Measurements from ENCODE around the gene EGFR. TPM values are rescaled to one million over a fixed set of nuclear protein-coding genes. Genes with fewer than 3 reads are reported as not detected.
"Not testable (repeated sequence)": the region's sequence is repeated elsewhere in the genome, so short reads cannot be mapped to it uniquely, and the experiment has no call there.

Gene EGFR
- total RNA-seq, 2 experiments from 2014 or later: not detected

- Mint-ChIP-seq H3K4me3 (no peak overlapping the region), H3K27ac (no peak overlapping the region), H3K4me1 (no peaks in the 10 kb centered on the region), H3K9me3 (no peaks in the 10 kb centered on the region), H3K36me3 (ENCODE audit: low read depth) (no peaks in the 10 kb centered on the region), H3K27me3 (peaks cover 10% of the 10 kb centered on the region)
- no peak for DNase-seq
- ChIA-PET CTCF (no interaction called here), POLR2A (no interaction called here)
These were observed 142.4 kb downstream of the EGFR start for GRCh38 chr7:55161154-55161687.

GRCh38 chr7:55162476-55162875, 143.7 kb downstream of the EGFR start:
- CTCF ChIA-PET: no interaction called here

GRCh38 chr7:55163733-55164132, 144.9 kb downstream of the EGFR start:
- ChIA-PET CTCF (no interaction called here), POLR2A (no interaction called here)
- H3K36me3 Mint-ChIP-seq (ENCODE audit: low read depth): no peaks in the 10 kb centered on the region
- peaks cover 3% of the 10 kb centered on the region for H3K27me3 Mint-ChIP-seq
- H3K27ac Mint-ChIP-seq: no peak overlapping the region
- H3K4me1 Mint-ChIP-seq: no peaks in the 10 kb centered on the region
- no peak overlapping the region for H3K4me3 Mint-ChIP-seq
- DNase-seq: no peak
- peaks cover 2% of the 10 kb centered on the region for H3K9me3 Mint-ChIP-seq

More at GRCh38 chr7:55162476-55162875, 143.7 kb downstream of the EGFR start:
- H3K9me3 Mint-ChIP-seq: peaks cover 2% of the 10 kb centered on the region
- DNase-seq: no peak
- no peak overlapping the region for H3K27ac Mint-ChIP-seq
- no peaks in the 10 kb centered on the region for H3K36me3 Mint-ChIP-seq (ENCODE audit: low read depth)
- peaks cover 6% of the 10 kb centered on the region for H3K27me3 Mint-ChIP-seq
- H3K4me1 Mint-ChIP-seq: no peaks in the 10 kb centered on the region
- no peak overlapping the region for H3K4me3 Mint-ChIP-seq
- POLR2A ChIA-PET: no interaction called here

- ChIA-PET POLR2A (no interaction called here), CTCF (interaction anchor here (0.6 kb wide), 1 partner anchor 91 kb away, joined by 3 read pairs; no protein-coding TSS in a partner anchor)
- no peaks in the 10 kb centered on the region for H3K4me1 Mint-ChIP-seq
- H3K9me3 Mint-ChIP-seq: peaks cover 2% of the 10 kb centered on the region
- H3K27ac Mint-ChIP-seq: no peak overlapping the region
- no peak for DNase-seq
- H3K4me3 Mint-ChIP-seq: no peak overlapping the region
- no peaks in the 10 kb centered on the region for H3K36me3 Mint-ChIP-seq (ENCODE audit: low read depth)
- H3K27me3 Mint-ChIP-seq: peaks cover 3% of the 10 kb centered on the region
These were observed 145.7 kb downstream of the EGFR start for GRCh38 chr7:55164527-55164926.

DNA sequence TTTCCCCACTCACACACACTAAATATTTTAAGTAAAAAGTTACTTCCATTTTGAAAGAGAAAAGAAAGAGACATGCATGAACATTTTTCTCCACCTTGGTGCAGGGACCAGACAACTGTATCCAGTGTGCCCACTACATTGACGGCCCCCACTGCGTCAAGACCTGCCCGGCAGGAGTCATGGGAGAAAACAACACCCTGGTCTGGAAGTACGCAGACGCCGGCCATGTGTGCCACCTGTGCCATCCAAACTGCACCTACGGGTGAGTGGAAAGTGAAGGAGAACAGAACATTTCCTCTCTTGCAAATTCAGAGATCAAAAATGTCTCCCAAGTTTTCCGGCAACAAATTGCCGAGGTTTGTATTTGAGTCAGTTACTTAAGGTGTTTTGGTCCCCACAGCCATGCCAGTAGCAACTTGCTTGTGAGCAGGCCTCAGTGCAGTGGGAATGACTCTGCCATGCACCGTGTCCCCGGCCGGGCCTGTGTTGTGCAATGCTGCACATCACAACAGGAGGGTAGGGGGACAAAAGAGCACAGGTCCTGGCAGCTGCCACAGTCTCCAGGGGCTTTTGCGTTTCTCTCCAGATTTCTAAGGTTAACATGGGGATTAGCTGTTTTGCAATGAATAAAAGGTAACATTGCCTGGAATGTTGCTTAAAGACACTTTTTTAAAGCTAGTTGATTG, 146.5 kb downstream of the EGFR start:
- ChIA-PET CTCF (interaction anchor here (0.6 kb wide), 1 partner anchor 90 kb away, joined by 3 read pairs; no protein-coding TSS in a partner anchor), POLR2A (no interaction called here)
- Mint-ChIP-seq H3K27me3 (peaks cover 3% of the 10 kb centered on the region), H3K27ac (no peak overlapping the region), H3K4me3 (no peak overlapping the region), H3K4me1 (no peaks in the 10 kb centered on the region), H3K9me3 (peaks cover 2% of the 10 kb centered on the region), H3K36me3 (ENCODE audit: low read depth) (no peaks in the 10 kb centered on the region)
- DNase-seq: no peak

GRCh38 chr7:55167296-55167695, 148.5 kb downstream of the EGFR start:
- H3K36me3 Mint-ChIP-seq (ENCODE audit: low read depth); H3K4me1 Mint-ChIP-seq; POLR2A ChIA-PET; H3K4me3 Mint-ChIP-seq; H3K9me3 Mint-ChIP-seq; DNase-seq; H3K27me3 Mint-ChIP-seq; H3K27ac Mint-ChIP-seq; CTCF ChIA-PET: not testable (repeated sequence)

DNA sequence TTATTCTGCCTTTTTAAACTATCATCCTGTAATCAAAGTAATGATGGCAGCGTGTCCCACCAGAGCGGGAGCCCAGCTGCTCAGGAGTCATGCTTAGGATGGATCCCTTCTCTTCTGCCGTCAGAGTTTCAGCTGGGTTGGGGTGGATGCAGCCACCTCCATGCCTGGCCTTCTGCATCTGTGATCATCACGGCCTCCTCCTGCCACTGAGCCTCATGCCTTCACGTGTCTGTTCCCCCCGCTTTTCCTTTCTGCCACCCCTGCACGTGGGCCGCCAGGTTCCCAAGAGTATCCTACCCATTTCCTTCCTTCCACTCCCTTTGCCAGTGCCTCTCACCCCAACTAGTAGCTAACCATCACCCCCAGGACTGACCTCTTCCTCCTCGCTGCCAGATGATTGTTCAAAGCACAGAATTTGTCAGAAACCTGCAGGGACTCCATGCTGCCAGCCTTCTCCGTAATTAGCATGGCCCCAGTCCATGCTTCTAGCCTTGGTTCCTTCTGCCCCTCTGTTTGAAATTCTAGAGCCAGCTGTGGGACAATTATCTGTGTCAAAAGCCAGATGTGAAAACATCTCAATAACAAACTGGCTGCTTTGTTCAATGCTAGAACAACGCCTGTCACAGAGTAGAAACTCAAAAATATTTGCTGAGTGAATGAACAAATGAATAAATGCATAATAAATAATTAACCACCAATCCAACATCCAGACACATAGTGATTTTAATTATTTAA, 151.7 kb downstream of the EGFR start:
- ChIA-PET CTCF (no interaction called here), POLR2A (no interaction called here)
- H3K9me3 Mint-ChIP-seq: peaks cover 2% of the 10 kb centered on the region
- peaks cover 3% of the 10 kb centered on the region for H3K27me3 Mint-ChIP-seq
- no peak overlapping the region for H3K27ac Mint-ChIP-seq
- no peaks in the 10 kb centered on the region for H3K4me1 Mint-ChIP-seq
- DNase-seq: no peak
- no peaks in the 10 kb centered on the region for H3K36me3 Mint-ChIP-seq (ENCODE audit: low read depth)
- H3K4me3 Mint-ChIP-seq: no peak overlapping the region

DNA sequence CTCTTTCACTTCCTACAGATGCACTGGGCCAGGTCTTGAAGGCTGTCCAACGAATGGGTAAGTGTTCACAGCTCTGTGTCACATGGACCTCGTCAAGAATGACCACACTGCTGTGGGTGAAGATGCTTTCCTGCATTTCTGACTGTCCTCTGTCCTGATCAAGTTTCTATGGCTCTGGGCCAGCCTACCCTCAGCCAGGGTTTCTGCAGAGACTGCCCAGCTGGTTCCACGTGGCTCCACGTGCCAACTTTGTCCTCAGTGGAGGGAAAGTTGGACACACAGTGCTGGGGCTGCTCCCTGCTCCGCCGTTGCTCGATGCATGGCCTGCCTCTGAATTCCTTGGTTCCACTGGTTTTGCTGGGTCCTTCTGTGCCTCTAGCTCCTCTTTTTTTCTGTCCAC, 152.3 kb downstream of the EGFR start:
- Mint-ChIP-seq H3K27me3 (peaks cover 3% of the 10 kb centered on the region), H3K9me3 (peaks cover 2% of the 10 kb centered on the region), H3K4me1 (no peaks in the 10 kb centered on the region), H3K27ac (no peak overlapping the region), H3K36me3 (ENCODE audit: low read depth) (no peaks in the 10 kb centered on the region), H3K4me3 (no peak overlapping the region)
- CTCF ChIA-PET: no interaction called here
- DNase-seq: no peak
- POLR2A ChIA-PET: no interaction called here

DNA sequence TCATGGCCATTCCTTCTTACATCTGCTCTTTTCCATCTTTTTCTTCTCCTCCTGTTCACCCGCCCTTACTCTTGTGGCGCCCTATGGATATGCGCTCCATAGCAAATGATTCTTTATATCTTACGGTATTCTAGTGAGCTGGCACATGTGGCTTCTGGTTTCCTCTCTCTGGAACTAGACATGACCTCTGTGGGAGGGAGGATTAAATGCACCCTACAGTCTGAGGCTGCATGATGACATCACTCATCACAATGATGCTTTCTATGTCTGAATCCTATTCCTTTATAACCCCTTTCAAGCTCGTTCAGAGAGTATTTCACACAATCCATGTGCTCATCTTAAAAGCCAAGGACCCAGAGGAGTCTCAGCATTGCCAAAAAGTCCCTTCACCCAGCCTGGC, 153.3 kb downstream of the EGFR start:
- no peak overlapping the region for H3K27ac Mint-ChIP-seq
- no peak overlapping the region for H3K4me3 Mint-ChIP-seq
- DNase-seq: no peak
- H3K4me1 Mint-ChIP-seq: no peaks in the 10 kb centered on the region
- POLR2A ChIA-PET: no interaction called here
- CTCF ChIA-PET: no interaction called here
- peaks cover 3% of the 10 kb centered on the region for H3K27me3 Mint-ChIP-seq
- no peaks in the 10 kb centered on the region for H3K9me3 Mint-ChIP-seq
- no peaks in the 10 kb centered on the region for H3K36me3 Mint-ChIP-seq (ENCODE audit: low read depth)

DNA sequence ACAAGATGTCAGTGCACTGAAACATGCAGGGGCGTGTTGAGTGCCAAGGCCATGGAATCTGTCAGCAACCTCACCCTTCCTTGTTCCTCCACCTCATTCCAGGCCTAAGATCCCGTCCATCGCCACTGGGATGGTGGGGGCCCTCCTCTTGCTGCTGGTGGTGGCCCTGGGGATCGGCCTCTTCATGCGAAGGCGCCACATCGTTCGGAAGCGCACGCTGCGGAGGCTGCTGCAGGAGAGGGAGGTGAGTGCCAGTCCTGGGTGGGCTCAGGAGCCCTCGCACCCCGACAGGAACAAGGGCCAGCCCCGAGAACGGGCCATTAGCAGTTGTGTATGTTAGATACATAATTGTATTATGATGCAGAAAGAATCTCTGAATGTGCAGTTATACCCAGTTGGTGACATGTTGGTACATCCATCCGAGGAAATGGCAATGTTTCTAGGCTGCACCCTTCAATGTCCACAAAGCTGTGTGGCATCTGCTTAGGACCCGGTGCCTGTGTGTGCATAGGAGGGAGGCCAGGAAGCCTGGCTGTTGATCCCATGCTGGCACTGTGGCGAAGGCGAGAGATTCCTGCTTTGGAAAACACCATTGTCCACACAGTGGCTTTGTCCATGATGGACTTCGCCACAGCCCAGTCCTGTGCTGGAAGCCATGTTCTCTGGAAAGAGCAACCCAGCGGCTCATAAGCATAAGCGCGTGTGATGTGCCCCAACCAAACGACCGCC, 154.2 kb downstream of the EGFR start:
- CTCF ChIA-PET: no interaction called here
- H3K36me3 Mint-ChIP-seq (ENCODE audit: low read depth): no peaks in the 10 kb centered on the region
- no peak for DNase-seq
- no peaks in the 10 kb centered on the region for H3K4me1 Mint-ChIP-seq
- no peaks in the 10 kb centered on the region for H3K9me3 Mint-ChIP-seq
- H3K27ac Mint-ChIP-seq: no peak overlapping the region
- H3K27me3 Mint-ChIP-seq: peaks cover 3% of the 10 kb centered on the region
- no peak overlapping the region for H3K4me3 Mint-ChIP-seq
- POLR2A ChIA-PET: no interaction called here

GRCh38 chr7:55173671-55174070, 154.9 kb downstream of the EGFR start:
- Mint-ChIP-seq H3K27ac (no peak overlapping the region), H3K36me3 (ENCODE audit: low read depth) (no peaks in the 10 kb centered on the region), H3K9me3 (no peaks in the 10 kb centered on the region), H3K27me3 (peaks cover 3% of the 10 kb centered on the region), H3K4me1 (no peaks in the 10 kb centered on the region), H3K4me3 (no peak overlapping the region)
- CTCF ChIA-PET: no interaction called here
- POLR2A ChIA-PET: no interaction called here
- DNase-seq: no peak

GRCh38 chr7:55174456-55174855, 155.6 kb downstream of the EGFR start:
- H3K36me3 Mint-ChIP-seq (ENCODE audit: low read depth): no peaks in the 10 kb centered on the region
- H3K4me1 Mint-ChIP-seq: no peaks in the 10 kb centered on the region
- CTCF ChIA-PET: no interaction called here
- H3K27me3 Mint-ChIP-seq: peaks cover 3% of the 10 kb centered on the region
- H3K9me3 Mint-ChIP-seq: no peaks in the 10 kb centered on the region
- POLR2A ChIA-PET: no interaction called here
- no peak overlapping the region for H3K4me3 Mint-ChIP-seq
- no peak overlapping the region for H3K27ac Mint-ChIP-seq
- no peak for DNase-seq

GRCh38 chr7:55174856-55175255, 156.0 kb downstream of the EGFR start:
- no peak for DNase-seq
- POLR2A ChIA-PET: no interaction called here
- Mint-ChIP-seq H3K27ac (no peak overlapping the region), H3K36me3 (ENCODE audit: low read depth) (no peaks in the 10 kb centered on the region), H3K9me3 (no peaks in the 10 kb centered on the region), H3K27me3 (peaks cover 3% of the 10 kb centered on the region), H3K4me3 (no peak overlapping the region), H3K4me1 (no peaks in the 10 kb centered on the region)
- CTCF ChIA-PET: no interaction called here

Data from activated CD4-positive, alpha-beta memory T cell treated with anti-CD3 and anti-CD28 coated beads, Interleukin-2, amount 10 ng/mL, durations not matched to agents 7 days and 5 days (primary cell).